HepG2 (cell line): ENCODE measurements around the gene PLD2. TPM values are rescaled to one million over a fixed set of nuclear protein-coding genes. Genes with fewer than 3 reads are reported as not detected.

Experiments used
- SIN3B ChIP-seq: fragments of 150-350 bp; IDR thresholded peaks from 2 replicates; pipeline ENCODE4 v1.6.1; 2014; ENCODE audit warnings: low read length
- ZNF343 ChIP-seq: sonication (generic); formaldehyde crosslinking; IDR thresholded peaks from 2 replicates; pipeline ENCODE4 v1.4.0; 2020; ENCODE audit warnings: mild to moderate bottlenecking, missing genetic modification reagents
- ZNF674 ChIP-seq: sonication (generic); formaldehyde crosslinking; IDR thresholded peaks from 2 replicates; pipeline ENCODE4 v1.5.0; 2020; ENCODE audit warnings: low read depth, mild to moderate bottlenecking, missing genetic modification reagents
- polyA plus RNA-seq, 8 experiments: library from polyadenylated mRNA; depleted of rRNA in 3 of 8; stranded (reverse) in 7 of 8; unstranded in 1 of 8; fragments of >200 nt; fragmentation: Illumina TruSeq in 4 of 8; extraction: Trizol in 4 of 8; gene quantifications; 2 replicates each; pipeline versions ENCODE4 v1.2.1 to v1.2.3, GENCODE V29; 2011 to 2016; ENCODE audit warnings: low read depth in 4 of 8, missing spikeins in 1 of 8, mixed read lengths in 1 of 8; ENCODE audit not compliant: insufficient read depth in 1 of 8
- total RNA-seq, 5 experiments: library from RNA; depleted of rRNA; stranded (reverse); fragments of >200 nt; fragmentation: Illumina TruSeq; extraction: Trizol; gene quantifications; 2 replicates each; pipeline ENCODE4 v1.2.3, GENCODE V29; 2016; ENCODE audit warnings: low read depth in 1 of 5
- TF ChIP-seq, protein P1 (sequence below): sonication (generic); formaldehyde crosslinking; IDR thresholded peaks from 2 replicates; pipeline ENCODE4 v1.4.0; 2020; ENCODE audit warnings: mild to moderate bottlenecking, missing genetic modification reagents
- TF ChIP-seq, protein P2 (sequence below): sonication (generic); IDR thresholded peaks from 2 replicates; pipeline ENCODE4 v1.6.1; 2016; ENCODE audit warnings: low read depth, borderline replicate concordance

Gene PLD2
- total and polyA plus RNA-seq, 2 of the 13 experiments (the other 11 are each of a cell fraction or from before 2014, with no cell fraction given) = 13.4 to 29.7 TPM

- TF ChIP-seq, protein P1, sequence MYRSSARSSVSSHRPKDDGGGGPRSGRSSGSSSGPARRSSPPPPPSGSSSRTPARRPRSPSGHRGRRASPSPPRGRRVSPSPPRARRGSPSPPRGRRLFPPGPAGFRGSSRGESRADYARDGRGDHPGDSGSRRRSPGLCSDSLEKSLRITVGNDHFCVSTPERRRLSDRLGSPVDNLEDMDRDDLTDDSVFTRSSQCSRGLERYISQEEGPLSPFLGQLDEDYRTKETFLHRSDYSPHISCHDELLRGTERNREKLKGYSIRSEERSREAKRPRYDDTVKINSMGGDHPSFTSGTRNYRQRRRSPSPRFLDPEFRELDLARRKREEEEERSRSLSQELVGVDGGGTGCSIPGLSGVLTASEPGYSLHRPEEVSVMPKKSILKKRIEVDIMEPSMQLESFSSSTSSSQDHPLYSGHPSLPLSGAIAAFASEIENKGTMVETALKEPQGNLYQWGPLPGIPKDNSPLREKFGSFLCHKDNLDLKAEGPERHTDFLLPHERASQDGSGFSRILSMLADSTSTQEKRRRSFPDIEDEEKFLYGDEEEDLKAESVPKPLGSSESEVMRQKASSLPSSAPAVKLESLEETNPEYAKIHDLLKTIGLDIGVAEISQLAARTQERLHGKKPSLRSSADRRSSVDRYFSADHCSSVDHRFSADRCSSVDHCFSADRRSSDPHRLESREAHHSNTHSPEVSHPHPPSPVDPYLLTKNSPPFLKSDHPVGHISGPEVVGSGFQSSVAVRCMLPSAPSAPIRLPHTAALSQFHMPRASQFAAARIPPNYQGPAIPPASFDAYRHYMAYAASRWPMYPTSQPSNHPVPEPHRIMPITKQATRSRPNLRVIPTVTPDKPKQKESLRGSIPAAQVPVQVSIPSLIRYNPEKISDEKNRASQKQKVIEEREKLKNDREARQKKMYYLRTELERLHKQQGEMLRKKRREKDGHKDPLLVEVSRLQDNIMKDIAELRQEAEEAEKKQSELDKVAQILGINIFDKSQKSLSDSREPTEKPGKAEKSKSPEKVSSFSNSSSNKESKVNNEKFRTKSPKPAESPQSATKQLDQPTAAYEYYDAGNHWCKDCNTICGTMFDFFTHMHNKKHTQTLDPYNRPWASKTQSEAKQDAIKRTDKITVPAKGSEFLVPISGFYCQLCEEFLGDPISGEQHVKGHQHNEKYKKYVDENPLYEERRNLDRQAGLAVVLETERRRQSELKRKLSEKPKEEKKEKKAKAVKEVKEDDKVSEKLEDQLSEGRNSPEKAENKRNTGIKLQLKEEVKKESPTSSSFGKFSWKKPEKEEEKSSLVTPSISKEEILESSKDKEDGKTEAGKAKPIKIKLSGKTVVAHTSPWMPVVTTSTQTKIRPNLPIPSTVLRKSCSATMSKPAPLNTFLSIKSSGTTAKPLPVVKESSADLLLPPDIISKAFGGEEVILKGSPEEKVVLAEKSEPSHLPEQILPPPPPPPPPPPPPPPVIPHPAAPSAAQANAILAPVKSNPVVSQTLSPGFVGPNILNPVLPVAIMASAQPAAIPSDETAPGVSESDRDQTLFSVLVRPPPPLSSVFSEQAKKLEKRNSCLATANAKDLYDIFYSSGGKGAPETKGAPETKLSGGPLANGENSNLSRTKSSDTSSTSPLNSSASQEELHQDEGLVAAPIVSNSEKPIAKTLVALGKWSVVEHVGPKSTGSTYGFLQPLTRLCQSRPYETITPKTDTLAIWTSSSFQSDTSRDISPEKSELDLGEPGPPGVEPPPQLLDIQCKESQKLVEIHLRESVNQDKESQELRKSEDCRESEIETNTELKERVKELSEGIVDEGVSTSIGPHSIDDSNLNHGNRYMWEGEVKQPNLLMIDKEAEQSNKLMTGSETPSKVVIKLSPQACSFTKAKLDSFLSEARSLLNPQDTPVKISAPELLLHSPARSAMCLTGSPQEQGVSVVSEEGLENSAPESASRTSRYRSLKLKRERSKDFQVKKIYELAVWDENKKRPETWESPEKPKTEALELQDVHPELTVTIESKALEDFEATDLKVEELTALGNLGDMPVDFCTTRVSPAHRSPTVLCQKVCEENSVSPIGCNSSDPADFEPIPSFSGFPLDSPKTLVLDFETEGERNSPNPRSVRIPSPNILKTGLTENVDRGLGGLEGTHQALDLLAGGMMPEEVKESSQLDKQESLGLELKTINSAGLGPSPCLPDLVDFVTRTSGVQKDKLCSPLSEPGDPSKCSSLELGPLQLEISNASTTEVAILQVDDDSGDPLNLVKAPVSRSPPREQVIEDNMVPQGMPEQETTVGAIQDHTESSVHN (CRISPR knock-in tag) = no peak
- TF ChIP-seq, protein P2, sequence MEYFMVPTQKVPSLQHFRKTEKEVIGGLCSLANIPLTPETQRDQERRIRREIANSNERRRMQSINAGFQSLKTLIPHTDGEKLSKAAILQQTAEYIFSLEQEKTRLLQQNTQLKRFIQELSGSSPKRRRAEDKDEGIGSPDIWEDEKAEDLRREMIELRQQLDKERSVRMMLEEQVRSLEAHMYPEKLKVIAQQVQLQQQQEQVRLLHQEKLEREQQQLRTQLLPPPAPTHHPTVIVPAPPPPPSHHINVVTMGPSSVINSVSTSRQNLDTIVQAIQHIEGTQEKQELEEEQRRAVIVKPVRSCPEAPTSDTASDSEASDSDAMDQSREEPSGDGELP = no peak
- TF ChIP-seq ZNF674 (CRISPR knock-in tag) (no peak), ZNF343 (CRISPR knock-in tag) (no peak), SIN3B (no peak)
Observed at GRCh38 chr17:4852567-4853207, 45.7 kb downstream of the PLD2 start (continued).
